GM12878 (cell line): ENCODE results near the gene PLVAP. TPM values are rescaled to one million over a fixed set of nuclear protein-coding genes. Genes with fewer than 3 reads are reported as not detected.

Source experiments
- BACH1 ChIP-seq: fragments of 450-650 bp; IDR thresholded peaks from 2 replicates; pipeline ENCODE4 v1.6.1; 2017; ENCODE audit warnings: mild to moderate bottlenecking, borderline replicate concordance
- BRCA1 ChIP-seq: IDR thresholded peaks from 2 replicates; pipeline ENCODE4 v1.6.1; 2011; ENCODE audit warnings: low read depth, low read length, improper control_type of control experiment
- ETV6 ChIP-seq, 2 experiments: fragments of 450-650 bp in 1 of 2; IDR thresholded peaks in 1 of 2; conservative IDR thresholded peaks in 1 of 2; 2 replicates each; pipeline ENCODE4 v1.6.1; 2014; ENCODE audit warnings: antibody characterized with exemption in 1 of 2, borderline replicate concordance in 1 of 2, low read depth in 1 of 2, mild to moderate bottlenecking in 1 of 2, moderate library complexity in 1 of 2
- JUNB ChIP-seq: IDR thresholded peaks from 2 replicates; pipeline ENCODE4 v1.6.1; 2016; ENCODE audit warnings: antibody characterized with exemption, mild to moderate bottlenecking
- JUND ChIP-seq: IDR thresholded peaks from 2 replicates; pipeline ENCODE4 v1.6.1; 2012; ENCODE audit warnings: low read depth, mild to moderate bottlenecking, low read length, improper control_type of control experiment, moderate library complexity
- MEF2B ChIP-seq: fragments of 450-650 bp; IDR thresholded peaks from 2 replicates; pipeline ENCODE4 v1.6.1; 2018; ENCODE audit warnings: mild to moderate bottlenecking, moderate library complexity; ENCODE audit not compliant: partially characterized antibody, poor library complexity, severe bottlenecking
- MYC ChIP-seq: IDR thresholded peaks from 2 replicates; pipeline ENCODE4 v1.6.1; 2011; ENCODE audit warnings: mild to moderate bottlenecking, low read length, moderate library complexity, inconsistent platforms; ENCODE audit not compliant: insufficient read depth, insufficient replicate concordance, insufficient read length, severe bottlenecking
- NFIC ChIP-seq: IDR thresholded peaks from 2 replicates; pipeline ENCODE4 v1.6.1; 2012; ENCODE audit warnings: low read depth, mild to moderate bottlenecking, inconsistent platforms, low read length, moderate library complexity
- NFYA ChIP-seq: IDR thresholded peaks from 2 replicates; pipeline ENCODE4 v1.6.1; 2011; ENCODE audit warnings: low read depth, mild to moderate bottlenecking, low read length, improper control_type of control experiment, borderline replicate concordance
- NR2F1 ChIP-seq: fragments of 450-650 bp; conservative IDR thresholded peaks from 2 replicates; pipeline ENCODE4 v1.6.1; 2017; ENCODE audit warnings: mild to moderate bottlenecking
- PML ChIP-seq: IDR thresholded peaks from 2 replicates; pipeline ENCODE4 v1.6.1; 2012; ENCODE audit warnings: low read length, inconsistent platforms
- RBBP5 ChIP-seq: fragments of 200-600 bp; sonication (generic); conservative IDR thresholded peaks from 2 replicates; pipeline ENCODE4 v1.6.1; 2016
- SIN3A ChIP-seq: IDR thresholded peaks from 2 replicates; pipeline ENCODE4 v1.6.1; 2012; ENCODE audit warnings: low read depth, low read length, improper control_type of control experiment
- SMAD5 ChIP-seq: IDR thresholded peaks from 2 replicates; pipeline ENCODE4 v1.6.1; 2016; ENCODE audit warnings: antibody characterized with exemption, low read depth
- SMC3 ChIP-seq: IDR thresholded peaks from 2 replicates; pipeline ENCODE4 v1.6.1; 2011; ENCODE audit warnings: low read length, improper control_type of control experiment, borderline replicate concordance
- SRF ChIP-seq, 2 experiments: IDR thresholded peaks; 2 replicates each; pipeline ENCODE4 v1.6.1; 2011; ENCODE audit warnings: low read depth in 2 of 2, low read length in 2 of 2, mild to moderate bottlenecking in 1 of 2, moderate library complexity in 1 of 2
- SUZ12 ChIP-seq: fragments of 200-600 bp; sonication (generic); IDR thresholded peaks from one replicate; pipeline ENCODE4 v1.6.1; 2018; ENCODE audit warnings: antibody characterized with exemption, mild to moderate bottlenecking; ENCODE audit not compliant: unreplicated experiment
- TBL1XR1 ChIP-seq: IDR thresholded peaks from 2 replicates; pipeline ENCODE4 v1.6.1; 2012; ENCODE audit warnings: low read depth, low read length, improper control_type of control experiment
- YY1 ChIP-seq: IDR thresholded peaks from 2 replicates; pipeline ENCODE4 v1.6.1; 2011; ENCODE audit warnings: low read depth, mild to moderate bottlenecking, low read length
- ZNF274 ChIP-seq: IDR thresholded peaks from one replicate; pipeline ENCODE4 v1.8.0; 2011; ENCODE audit not compliant: insufficient read length, insufficient read depth
- ZZZ3 ChIP-seq: IDR thresholded peaks from 2 replicates; pipeline ENCODE4 v1.6.1; 2011; ENCODE audit warnings: low read depth; ENCODE audit not compliant: control insufficient read depth, insufficient read length
- polyA plus RNA-seq, 11 experiments: library from polyadenylated mRNA; depleted of rRNA in 4 of 11; unstranded in 6 of 11; stranded (reverse) in 5 of 11; fragments of >200 nt; fragmentation: Nextera tagmentation in 4 of 11; fragmentation: Illumina TruSeq in 1 of 11; extraction: Ambion mirVana in 4 of 11; extraction: Trizol in 1 of 11; gene quantifications; 1 replicate in 1 of 11; 2 replicates in 10 of 11; pipeline versions ENCODE4 v1.2.1 to v1.2.3, GENCODE V29; 2011 to 2016; ENCODE audit warnings: inconsistent platforms in 2 of 11, missing spikeins in 2 of 11, low read depth in 1 of 11
- total RNA-seq, 4 experiments: library from RNA; depleted of rRNA in 3 of 4; stranded (reverse); fragments of >200 nt in 3 of 4; fragmentation: Illumina TruSeq in 1 of 4; extraction: Trizol in 1 of 4; gene quantifications; 2 replicates each; pipeline versions ENCODE4 v1.2.1 to v1.2.3, GENCODE V29; 2013 to 2021
- TF ChIP-seq, protein P1 (sequence below): fragments of 450-650 bp; IDR thresholded peaks from 2 replicates; pipeline ENCODE4 v1.6.1; 2016; ENCODE audit warnings: mild to moderate bottlenecking
- TF ChIP-seq, protein P2 (sequence below): fragments of 450-650 bp; IDR thresholded peaks from 2 replicates; pipeline ENCODE4 v1.6.1; 2017; ENCODE audit warnings: borderline replicate concordance
- TF ChIP-seq, protein P3 (sequence below): fragments of 450-650 bp; formaldehyde crosslinking; IDR thresholded peaks from 2 replicates; pipeline ENCODE4 v1.5.0; 2022; ENCODE audit warnings: mild to moderate bottlenecking, missing genetic modification characterization

Gene PLVAP
- total and polyA plus RNA-seq, 10 of the 15 experiments (the other 5 are each of a cell fraction or from before 2014, with no cell fraction given), result 0.03 to 0.54 (median 0.06) TPM; not detected in 4

DNA sequence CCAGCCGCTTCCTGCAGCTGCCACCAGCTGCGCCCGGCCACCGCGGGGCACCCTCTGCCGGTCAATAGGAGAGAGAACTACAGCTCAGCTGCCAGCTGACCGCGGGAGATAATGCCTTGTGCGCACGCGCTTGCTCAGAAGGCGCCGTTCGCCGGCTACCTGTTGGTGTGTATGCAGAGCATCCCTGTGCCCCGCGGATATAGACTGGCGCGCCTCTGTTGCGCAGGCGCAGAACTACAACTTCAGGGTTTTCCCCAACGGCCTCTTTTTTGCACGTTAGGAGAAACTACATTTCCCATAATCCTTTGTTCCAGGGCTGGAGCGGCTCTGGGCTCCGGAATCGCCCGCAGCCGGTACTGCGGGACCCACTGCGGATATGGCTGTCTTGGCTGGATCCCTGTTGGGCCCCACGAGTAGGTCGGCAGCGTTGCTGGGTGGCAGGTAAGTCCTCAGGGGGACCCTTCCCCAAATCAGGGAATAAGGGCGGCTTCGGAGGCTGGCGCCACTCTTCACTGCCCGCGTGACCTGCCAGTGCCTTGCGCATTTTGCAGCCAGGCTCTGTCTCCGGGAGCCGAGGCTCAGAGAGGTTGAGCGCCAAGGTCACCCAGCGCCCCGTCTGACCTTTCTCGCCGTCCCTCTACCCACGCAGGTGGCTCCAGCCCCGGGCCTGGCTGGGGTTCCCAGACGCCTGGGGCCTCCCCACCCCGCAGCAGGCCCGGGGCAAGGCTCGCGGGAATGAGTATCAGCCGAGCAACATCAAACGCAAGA is 71.4 kb downstream of the PLVAP start, which contains the start of gene MRPL34 (continued):
- TF ChIP-seq NR2F1, result peak; percentile 89
- TF ChIP-seq SIN3A, result peak; percentile 76
- no peak for TF ChIP-seq PML
- peak; percentile 49; the same call in 1 of the 2 replicates for TF ChIP-seq SMC3
- no peak for TF ChIP-seq BRCA1
- no peak for TF ChIP-seq MEF2B
- no peak for TF ChIP-seq SUZ12
- no peak for TF ChIP-seq ZNF274
- TF ChIP-seq ZZZ3, result no peak
- no peak for TF ChIP-seq NFIC
- TF ChIP-seq BACH1, result peak; percentile 57; the same call in 1 of the 2 replicates
- TF ChIP-seq NFYA, result no peak
- no peak for TF ChIP-seq RBBP5
- TF ChIP-seq, protein P1, sequence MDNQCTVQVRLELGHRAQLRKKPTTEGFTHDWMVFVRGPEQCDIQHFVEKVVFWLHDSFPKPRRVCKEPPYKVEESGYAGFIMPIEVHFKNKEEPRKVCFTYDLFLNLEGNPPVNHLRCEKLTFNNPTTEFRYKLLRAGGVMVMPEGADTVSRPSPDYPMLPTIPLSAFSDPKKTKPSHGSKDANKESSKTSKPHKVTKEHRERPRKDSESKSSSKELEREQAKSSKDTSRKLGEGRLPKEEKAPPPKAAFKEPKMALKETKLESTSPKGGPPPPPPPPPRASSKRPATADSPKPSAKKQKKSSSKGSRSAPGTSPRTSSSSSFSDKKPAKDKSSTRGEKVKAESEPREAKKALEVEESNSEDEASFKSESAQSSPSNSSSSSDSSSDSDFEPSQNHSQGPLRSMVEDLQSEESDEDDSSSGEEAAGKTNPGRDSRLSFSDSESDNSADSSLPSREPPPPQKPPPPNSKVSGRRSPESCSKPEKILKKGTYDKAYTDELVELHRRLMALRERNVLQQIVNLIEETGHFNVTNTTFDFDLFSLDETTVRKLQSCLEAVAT, result peak; percentile 75; the same call in 1 of the 2 replicates
- no peak for TF ChIP-seq SMAD5
- no peak for TF ChIP-seq MYC
- TF ChIP-seq JUND, result no peak
- TF ChIP-seq YY1, result no peak; the same call in 1 of the 2 replicates
- no peak for TF ChIP-seq JUNB
- no peak for TF ChIP-seq SRF (IDR thresholded peaks at IDR 0.05; ENCODE audit: low read depth in 2 of 2, low read length in 2 of 2)
- TF ChIP-seq TBL1XR1, result no peak
- TF ChIP-seq, protein P2, sequence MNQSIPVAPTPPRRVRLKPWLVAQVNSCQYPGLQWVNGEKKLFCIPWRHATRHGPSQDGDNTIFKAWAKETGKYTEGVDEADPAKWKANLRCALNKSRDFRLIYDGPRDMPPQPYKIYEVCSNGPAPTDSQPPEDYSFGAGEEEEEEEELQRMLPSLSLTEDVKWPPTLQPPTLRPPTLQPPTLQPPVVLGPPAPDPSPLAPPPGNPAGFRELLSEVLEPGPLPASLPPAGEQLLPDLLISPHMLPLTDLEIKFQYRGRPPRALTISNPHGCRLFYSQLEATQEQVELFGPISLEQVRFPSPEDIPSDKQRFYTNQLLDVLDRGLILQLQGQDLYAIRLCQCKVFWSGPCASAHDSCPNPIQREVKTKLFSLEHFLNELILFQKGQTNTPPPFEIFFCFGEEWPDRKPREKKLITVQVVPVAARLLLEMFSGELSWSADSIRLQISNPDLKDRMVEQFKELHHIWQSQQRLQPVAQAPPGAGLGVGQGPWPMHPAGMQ, result no peak
- TF ChIP-seq, protein P3, sequence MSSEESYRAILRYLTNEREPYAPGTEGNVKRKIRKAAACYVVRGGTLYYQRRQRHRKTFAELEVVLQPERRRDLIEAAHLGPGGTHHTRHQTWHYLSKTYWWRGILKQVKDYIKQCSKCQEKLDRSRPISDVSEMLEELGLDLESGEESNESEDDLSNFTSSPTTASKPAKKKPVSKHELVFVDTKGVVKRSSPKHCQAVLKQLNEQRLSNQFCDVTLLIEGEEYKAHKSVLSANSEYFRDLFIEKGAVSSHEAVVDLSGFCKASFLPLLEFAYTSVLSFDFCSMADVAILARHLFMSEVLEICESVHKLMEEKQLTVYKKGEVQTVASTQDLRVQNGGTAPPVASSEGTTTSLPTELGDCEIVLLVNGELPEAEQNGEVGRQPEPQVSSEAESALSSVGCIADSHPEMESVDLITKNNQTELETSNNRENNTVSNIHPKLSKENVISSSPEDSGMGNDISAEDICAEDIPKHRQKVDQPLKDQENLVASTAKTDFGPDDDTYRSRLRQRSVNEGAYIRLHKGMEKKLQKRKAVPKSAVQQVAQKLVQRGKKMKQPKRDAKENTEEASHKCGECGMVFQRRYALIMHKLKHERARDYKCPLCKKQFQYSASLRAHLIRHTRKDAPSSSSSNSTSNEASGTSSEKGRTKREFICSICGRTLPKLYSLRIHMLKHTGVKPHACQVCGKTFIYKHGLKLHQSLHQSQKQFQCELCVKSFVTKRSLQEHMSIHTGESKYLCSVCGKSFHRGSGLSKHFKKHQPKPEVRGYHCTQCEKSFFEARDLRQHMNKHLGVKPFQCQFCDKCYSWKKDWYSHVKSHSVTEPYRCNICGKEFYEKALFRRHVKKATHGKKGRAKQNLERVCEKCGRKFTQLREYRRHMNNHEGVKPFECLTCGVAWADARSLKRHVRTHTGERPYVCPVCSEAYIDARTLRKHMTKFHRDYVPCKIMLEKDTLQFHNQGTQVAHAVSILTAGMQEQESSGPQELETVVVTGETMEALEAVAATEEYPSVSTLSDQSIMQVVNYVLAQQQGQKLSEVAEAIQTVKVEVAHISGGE, result no peak
- no peak for TF ChIP-seq ETV6 (conservative IDR thresholded peaks at IDR 0.05 in 1 of 2, IDR thresholded peaks at IDR 0.05 in 1 of 2; ENCODE audit: borderline replicate concordance in 1 of 2, low read depth in 1 of 2)
